Smooth muscle cell (in vitro differentiated cells): ENCODE measurements around the gene GALNT13. TPM values are rescaled to one million over a fixed set of nuclear protein-coding genes. Genes with fewer than 3 reads are reported as not detected.

Experiments
- DNase-seq: peaks from one replicate; lab custom pipeline; 2025; ENCODE audit not compliant: unreplicated experiment; lab: John Stamatoyannopoulos, UW
- H2AFZ ChIP-seq: fragments of 200-600 bp; sonication (generic); 2 replicates; pipeline ENCODE4 v1.6.0; 2016; ENCODE audit warnings: antibody characterized with exemption, low read depth, mild to moderate bottlenecking
- H3F3A ChIP-seq: fragments of 200-600 bp; sonication (generic); 2 replicates; pipeline ENCODE4 v1.6.0; 2017; ENCODE audit warnings: antibody characterized with exemption, low read depth
- H3K27ac ChIP-seq: fragments of 200-600 bp; sonication (generic); 2 replicates; pipeline ENCODE4 v1.5.1; 2016; ENCODE audit warnings: low read depth, mild to moderate bottlenecking
- H3K27me3 ChIP-seq: fragments of 200-600 bp; sonication (generic); 2 replicates; pipeline ENCODE4 v1.6.1; 2016; ENCODE audit warnings: low read depth, mild to moderate bottlenecking
- H3K36me3 ChIP-seq: fragments of 200-600 bp; sonication (generic); 2 replicates; pipeline ENCODE4 v1.5.1; 2016; ENCODE audit warnings: low read depth
- H3K4me1 ChIP-seq: fragments of 200-600 bp; sonication (generic); 2 replicates; pipeline ENCODE4 v1.5.1; 2016; ENCODE audit warnings: low read depth
- H3K4me2 ChIP-seq: fragments of 200-600 bp; sonication (generic); 2 replicates; pipeline ENCODE4 v1.6.0; 2016; ENCODE audit warnings: mild to moderate bottlenecking
- H3K4me3 ChIP-seq: fragments of 200-600 bp; sonication (generic); 2 replicates; pipeline ENCODE4 v1.5.1; 2016; ENCODE audit warnings: mild to moderate bottlenecking
- H3K79me2 ChIP-seq: fragments of 200-600 bp; sonication (generic); 2 replicates; pipeline ENCODE4 v1.6.0; 2016; ENCODE audit warnings: low read depth, mild to moderate bottlenecking
- H3K9ac ChIP-seq: fragments of 200-600 bp; sonication (generic); 2 replicates; pipeline ENCODE4 v1.6.0; 2016; ENCODE audit warnings: low read depth
- H3K9me3 ChIP-seq: fragments of 200-600 bp; sonication (generic); replicated peaks from 2 replicates; pipeline ENCODE4 v1.5.1; 2016; ENCODE audit warnings: low read depth
- H4K20me1 ChIP-seq: fragments of 200-600 bp; sonication (generic); 2 replicates; pipeline ENCODE4 v1.6.0; 2016; ENCODE audit warnings: low read depth
- WGBS: methylation state at CpG from one replicate; pipeline ENCODE4 v1.1.7; 2016; ENCODE audit warnings: low lambda C conversion rate; 5-methylcytosine and 5-hydroxymethylcytosine counted together
- polyA plus RNA-seq: library from polyadenylated mRNA; unstranded; fragments of >200 nt; fragmentation: Nextera tagmentation; extraction: Ambion mirVana; gene quantifications from 2 replicates; pipeline ENCODE4 v1.2.1, GENCODE V29; 2016
- total RNA-seq: library from RNA; depleted of rRNA; stranded (reverse); fragments of >200 nt; gene quantifications from 2 replicates; pipeline ENCODE4 v1.2.3, GENCODE V29; 2014
- TF ChIP-seq, protein P1 (sequence below): fragments of 200-600 bp; sonication (generic); IDR thresholded peaks from 2 replicates; pipeline ENCODE4 v1.5.1; 2017; ENCODE audit warnings: borderline replicate concordance, mild to moderate bottlenecking, antibody characterized with exemption; ENCODE audit not compliant: insufficient read depth, poor library complexity, severe bottlenecking

The GALNT13 gene
- total and polyA plus RNA-seq, 2 experiments from 2014 or later = 0.67 to 3.6 TPM

DNA sequence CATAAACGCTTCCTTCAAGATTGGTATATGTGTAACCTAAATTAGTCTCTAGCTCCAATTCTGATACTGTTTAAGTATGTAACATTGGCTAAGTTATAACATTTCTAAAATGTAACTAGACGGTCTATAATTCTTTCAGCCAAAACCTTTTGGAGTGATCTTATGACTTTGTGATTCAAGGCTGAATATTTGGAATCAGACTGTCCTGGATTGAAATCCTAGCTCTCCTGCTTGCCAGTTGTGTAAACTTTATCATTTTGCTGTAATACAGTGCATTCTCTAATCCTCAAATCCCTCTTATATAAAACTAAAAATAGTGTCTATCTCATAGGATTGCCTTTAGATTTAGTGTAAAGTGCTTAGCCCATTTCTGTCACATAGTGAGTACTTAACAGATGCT, 489.6 kb downstream of the GALNT13 start:
- WGBS = 93% methylated on average over 2 of the region's 2 CpGs
- TF ChIP-seq, protein P1, sequence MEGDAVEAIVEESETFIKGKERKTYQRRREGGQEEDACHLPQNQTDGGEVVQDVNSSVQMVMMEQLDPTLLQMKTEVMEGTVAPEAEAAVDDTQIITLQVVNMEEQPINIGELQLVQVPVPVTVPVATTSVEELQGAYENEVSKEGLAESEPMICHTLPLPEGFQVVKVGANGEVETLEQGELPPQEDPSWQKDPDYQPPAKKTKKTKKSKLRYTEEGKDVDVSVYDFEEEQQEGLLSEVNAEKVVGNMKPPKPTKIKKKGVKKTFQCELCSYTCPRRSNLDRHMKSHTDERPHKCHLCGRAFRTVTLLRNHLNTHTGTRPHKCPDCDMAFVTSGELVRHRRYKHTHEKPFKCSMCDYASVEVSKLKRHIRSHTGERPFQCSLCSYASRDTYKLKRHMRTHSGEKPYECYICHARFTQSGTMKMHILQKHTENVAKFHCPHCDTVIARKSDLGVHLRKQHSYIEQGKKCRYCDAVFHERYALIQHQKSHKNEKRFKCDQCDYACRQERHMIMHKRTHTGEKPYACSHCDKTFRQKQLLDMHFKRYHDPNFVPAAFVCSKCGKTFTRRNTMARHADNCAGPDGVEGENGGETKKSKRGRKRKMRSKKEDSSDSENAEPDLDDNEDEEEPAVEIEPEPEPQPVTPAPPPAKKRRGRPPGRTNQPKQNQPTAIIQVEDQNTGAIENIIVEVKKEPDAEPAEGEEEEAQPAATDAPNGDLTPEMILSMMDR = no peak
- no peak for DNase-seq
- Histone ChIP-seq H3K9ac (no peak overlapping the region), H3K4me1 (no peaks in the 10 kb centered on the region), H4K20me1 (no peaks in the 10 kb centered on the region), H2AFZ (no peak overlapping the region), H3K4me2 (no peak overlapping the region), H3F3A (no peaks in the 10 kb centered on the region), H3K27me3 (no peaks in the 10 kb centered on the region), H3K36me3 (no peaks in the 10 kb centered on the region), H3K79me2 (no peaks in the 10 kb centered on the region), H3K9me3 (no peaks in the 10 kb centered on the region), H3K27ac (no peak overlapping the region), H3K4me3 (no peak overlapping the region)

DNA sequence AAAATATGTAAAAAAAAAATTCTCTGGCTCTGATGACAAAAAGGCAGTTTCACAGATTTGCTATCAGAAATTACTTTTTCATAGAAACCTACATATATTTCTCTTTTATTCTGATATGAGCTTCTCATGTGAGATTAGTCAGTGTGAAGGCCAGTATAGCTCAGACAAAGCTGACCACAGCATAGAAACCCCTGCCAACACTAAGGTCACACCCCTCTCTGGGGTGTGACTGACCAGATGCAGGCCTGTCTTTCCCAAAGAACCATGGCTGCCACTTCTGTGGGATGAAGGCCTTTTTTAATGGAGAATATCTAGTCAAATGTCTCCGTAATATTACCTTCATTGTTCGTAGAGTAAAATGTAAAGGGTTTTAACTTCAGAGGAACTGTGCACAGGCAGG, 496.4 kb downstream of the GALNT13 start:
- WGBS = 97% methylated on average over 2 of the region's 2 CpGs
- Histone ChIP-seq H3K4me3 (no peak overlapping the region), H3F3A (no peaks in the 10 kb centered on the region), H3K79me2 (no peaks in the 10 kb centered on the region), H3K27me3 (no peaks in the 10 kb centered on the region), H3K36me3 (no peaks in the 10 kb centered on the region), H4K20me1 (no peaks in the 10 kb centered on the region), H3K4me1 (no peaks in the 10 kb centered on the region), H2AFZ (no peak overlapping the region), H3K27ac (no peak overlapping the region), H3K9ac (no peak overlapping the region), H3K9me3 (no peaks in the 10 kb centered on the region), H3K4me2 (no peak overlapping the region)
- TF ChIP-seq, protein P1 = no peak
- DNase-seq = no peak

DNA sequence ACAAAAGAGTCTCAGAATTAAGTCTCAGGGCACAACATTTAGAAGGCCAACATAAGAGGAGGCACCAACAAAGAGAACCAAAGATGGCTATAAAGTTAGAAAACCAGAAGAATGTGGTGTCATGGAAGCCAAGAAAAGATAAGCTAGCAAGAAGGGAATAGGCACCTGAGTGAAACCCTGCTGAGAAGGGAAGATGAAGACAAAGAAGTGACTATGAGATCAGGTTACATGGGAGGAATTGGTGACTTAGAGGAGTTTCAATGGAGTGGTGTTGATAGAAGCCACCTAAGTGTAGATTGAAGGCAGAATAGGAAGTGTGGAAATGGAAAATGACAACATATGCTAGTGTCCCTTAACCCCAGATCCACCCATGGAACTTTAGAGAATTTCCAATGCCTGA, 499.2 kb downstream of the GALNT13 start:
- Histone ChIP-seq H3K4me2 (no peak overlapping the region), H3K79me2 (no peaks in the 10 kb centered on the region), H3K36me3 (no peaks in the 10 kb centered on the region), H2AFZ (no peak overlapping the region), H3K27me3 (no peaks in the 10 kb centered on the region), H3K27ac (no peak overlapping the region), H4K20me1 (no peaks in the 10 kb centered on the region), H3K9me3 (no peaks in the 10 kb centered on the region), H3K4me1 (no peaks in the 10 kb centered on the region), H3K9ac (no peak overlapping the region), H3K4me3 (no peak overlapping the region), H3F3A (no peaks in the 10 kb centered on the region)
- DNase-seq = no peak
- TF ChIP-seq, protein P1 = no peak

DNA sequence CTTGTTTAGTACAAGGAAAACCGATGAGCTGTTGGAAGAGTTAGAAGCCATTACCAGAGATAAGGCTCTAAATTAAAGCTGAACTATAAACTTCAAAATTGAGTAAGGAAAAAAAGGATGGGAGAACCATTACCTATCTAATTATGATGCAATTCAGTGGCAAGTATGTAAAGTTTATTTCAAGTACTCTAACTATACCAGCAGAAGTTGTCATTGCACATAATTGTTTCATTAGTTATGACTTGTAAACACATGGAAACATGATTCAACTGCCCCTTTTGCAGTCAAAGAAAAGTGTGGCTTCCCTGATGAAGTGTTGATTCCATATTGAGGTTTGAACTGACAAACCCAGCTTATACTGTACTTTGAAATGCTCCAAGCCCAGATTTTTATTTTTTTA, 502.7 kb downstream of the GALNT13 start:
- no peak for DNase-seq
- no peaks in the 10 kb centered on the region for H3K4me1 ChIP-seq
- no peak overlapping the region for H2AFZ ChIP-seq
- H3K4me2 ChIP-seq = no peak overlapping the region
- TF ChIP-seq, protein P1 = no peak
- H3K27me3 ChIP-seq = no peaks in the 10 kb centered on the region
- H3K79me2 ChIP-seq = no peaks in the 10 kb centered on the region
- H3K9me3 ChIP-seq = no peaks in the 10 kb centered on the region
- WGBS = 73% methylated on average over 1 of the region's 1 CpG
- H3K36me3 ChIP-seq = no peaks in the 10 kb centered on the region
- no peaks in the 10 kb centered on the region for H3F3A ChIP-seq
- no peak overlapping the region for H3K27ac ChIP-seq
- H4K20me1 ChIP-seq = no peaks in the 10 kb centered on the region
- no peak overlapping the region for H3K9ac ChIP-seq
- no peak overlapping the region for H3K4me3 ChIP-seq
